Measurements from ENCODE around the gene OR5AL1. TPM values are rescaled to one million over a fixed set of nuclear protein-coding genes. Genes with fewer than 3 reads are reported as not detected.

The OR5AL1 gene
- total and polyA plus RNA-seq, 2 experiments from 2014 or later = not detected

DNA sequence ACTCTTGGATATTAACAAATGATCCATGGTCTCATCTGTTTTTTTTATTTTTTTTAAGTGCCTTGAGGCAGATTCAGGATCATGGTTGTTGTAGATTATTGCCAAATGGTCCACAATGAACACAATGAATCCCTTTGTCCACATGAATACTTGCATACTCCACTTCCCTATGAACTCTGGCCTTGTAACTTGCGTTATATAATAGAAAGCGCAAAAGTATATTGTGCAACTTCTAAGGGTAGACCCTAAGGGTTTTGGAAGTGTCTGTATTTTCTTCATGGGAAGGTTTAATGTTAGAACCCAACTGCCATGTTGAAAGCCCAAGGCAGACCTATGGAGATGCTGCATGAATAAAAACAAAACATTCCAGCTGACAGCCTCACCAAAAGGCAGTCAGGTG is 8.1 kb upstream of the OR5AL1 start:
- no peak for DNase-seq (ENCODE audit: low read depth in 1 of 2, low spot score in 1 of 2)
- Histone ChIP-seq H3K4me1 (ENCODE audit: low read depth) (no peaks in the 10 kb centered on the region), H3K27me3 (no peaks in the 10 kb centered on the region), H3K4me3 (no peak overlapping the region), H3K27ac (no peak overlapping the region), H3K9me3 (ENCODE audit: low read depth) (no peaks in the 10 kb centered on the region), H3K36me3 (no peaks in the 10 kb centered on the region)
- TF ChIP-seq, protein P1, sequence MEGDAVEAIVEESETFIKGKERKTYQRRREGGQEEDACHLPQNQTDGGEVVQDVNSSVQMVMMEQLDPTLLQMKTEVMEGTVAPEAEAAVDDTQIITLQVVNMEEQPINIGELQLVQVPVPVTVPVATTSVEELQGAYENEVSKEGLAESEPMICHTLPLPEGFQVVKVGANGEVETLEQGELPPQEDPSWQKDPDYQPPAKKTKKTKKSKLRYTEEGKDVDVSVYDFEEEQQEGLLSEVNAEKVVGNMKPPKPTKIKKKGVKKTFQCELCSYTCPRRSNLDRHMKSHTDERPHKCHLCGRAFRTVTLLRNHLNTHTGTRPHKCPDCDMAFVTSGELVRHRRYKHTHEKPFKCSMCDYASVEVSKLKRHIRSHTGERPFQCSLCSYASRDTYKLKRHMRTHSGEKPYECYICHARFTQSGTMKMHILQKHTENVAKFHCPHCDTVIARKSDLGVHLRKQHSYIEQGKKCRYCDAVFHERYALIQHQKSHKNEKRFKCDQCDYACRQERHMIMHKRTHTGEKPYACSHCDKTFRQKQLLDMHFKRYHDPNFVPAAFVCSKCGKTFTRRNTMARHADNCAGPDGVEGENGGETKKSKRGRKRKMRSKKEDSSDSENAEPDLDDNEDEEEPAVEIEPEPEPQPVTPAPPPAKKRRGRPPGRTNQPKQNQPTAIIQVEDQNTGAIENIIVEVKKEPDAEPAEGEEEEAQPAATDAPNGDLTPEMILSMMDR (IDR thresholded peaks at IDR 0.05; ENCODE audit: low read depth, low read length) = no peak

DNA sequence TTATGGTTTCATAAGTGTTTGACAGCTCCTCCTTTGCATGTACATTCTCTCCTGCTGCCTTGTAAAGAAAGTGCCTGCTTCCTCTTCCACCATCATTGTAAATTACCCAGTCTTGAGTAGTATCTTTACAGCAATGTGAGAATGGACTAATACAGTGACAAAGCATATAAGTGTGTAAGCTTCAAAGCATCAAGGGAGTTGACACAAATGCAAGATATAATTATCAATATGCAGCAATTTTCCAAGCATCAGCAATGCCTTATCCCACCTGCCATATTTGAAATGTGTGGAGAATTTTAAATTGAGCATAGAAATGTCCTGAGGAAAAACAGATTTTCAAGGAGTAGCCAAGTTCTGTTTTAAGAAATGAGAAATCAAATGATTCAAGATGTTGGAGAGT is 1.7 kb upstream of the OR5AL1 start:
- no peak for DNase-seq (ENCODE audit: low read depth in 1 of 2, low spot score in 1 of 2)
- Histone ChIP-seq H3K36me3 (no peaks in the 10 kb centered on the region), H3K27ac (no peak overlapping the region), H3K27me3 (no peaks in the 10 kb centered on the region), H3K4me3 (no peak overlapping the region), H3K9me3 (ENCODE audit: low read depth) (no peaks in the 10 kb centered on the region), H3K4me1 (ENCODE audit: low read depth) (no peaks in the 10 kb centered on the region)
- TF ChIP-seq, protein P1 (IDR thresholded peaks at IDR 0.05; ENCODE audit: low read depth, low read length) = no peak

DNA sequence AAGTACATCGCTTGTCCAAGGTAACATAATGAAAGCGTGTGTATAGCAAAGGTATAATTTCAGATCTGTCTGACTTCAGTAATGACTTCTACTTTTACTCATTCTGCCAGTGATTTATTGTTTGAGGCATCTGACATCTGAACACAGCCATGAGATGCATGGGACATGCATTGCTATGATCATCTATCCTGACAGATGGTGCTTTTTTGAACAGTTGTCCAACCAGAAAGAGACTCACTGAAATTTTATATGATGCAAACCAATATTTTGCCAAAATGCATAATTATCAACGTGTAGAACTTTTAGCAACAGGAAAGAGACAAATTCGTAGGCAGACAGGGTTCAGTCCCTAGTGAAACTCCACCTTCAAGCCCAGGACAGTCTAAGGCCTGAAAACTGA is 41.0 kb downstream of the OR5AL1 start:
- Histone ChIP-seq H3K27me3 (no peaks in the 10 kb centered on the region), H3K27ac (no peak overlapping the region), H3K36me3 (no peaks in the 10 kb centered on the region), H3K4me1 (ENCODE audit: low read depth) (no peaks in the 10 kb centered on the region), H3K4me3 (no peak overlapping the region), H3K9me3 (ENCODE audit: low read depth) (no peaks in the 10 kb centered on the region)
- TF ChIP-seq, protein P1 (IDR thresholded peaks at IDR 0.05; ENCODE audit: low read depth, low read length) = no peak
- DNase-seq (ENCODE audit: low read depth in 1 of 2, low spot score in 1 of 2) = no peak

DNA sequence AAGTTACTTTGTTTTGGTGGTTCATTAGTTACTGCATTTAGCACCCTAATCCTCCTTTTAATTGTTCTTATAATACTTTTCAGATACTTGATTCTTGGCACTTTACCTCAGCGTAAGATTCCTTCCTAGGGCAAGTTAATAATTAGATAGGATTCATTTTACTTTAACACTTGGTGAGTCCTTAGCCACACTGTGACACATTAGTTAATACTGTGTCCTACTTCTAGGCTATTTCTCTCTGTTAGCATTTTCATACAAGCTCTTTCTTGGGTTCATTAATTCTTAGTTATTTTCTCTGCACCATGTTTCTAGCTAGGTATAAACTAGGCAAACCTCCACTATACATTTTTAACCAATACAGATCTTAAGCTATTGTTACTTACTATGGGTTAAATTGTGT is 44.6 kb downstream of the OR5AL1 start:
- H3K4me1 ChIP-seq (ENCODE audit: low read depth) = no peaks in the 10 kb centered on the region
- TF ChIP-seq, protein P1 (IDR thresholded peaks at IDR 0.05; ENCODE audit: low read depth, low read length) = no peak
- H3K27ac ChIP-seq = no peak overlapping the region
- no peaks in the 10 kb centered on the region for H3K36me3 ChIP-seq
- H3K9me3 ChIP-seq (ENCODE audit: low read depth) = no peaks in the 10 kb centered on the region
- H3K27me3 ChIP-seq = no peaks in the 10 kb centered on the region
- DNase-seq (ENCODE audit: low read depth in 1 of 2, low spot score in 1 of 2) = no peak
- H3K4me3 ChIP-seq = no peak overlapping the region

Other genes with a start within 250 kb of the OR5AL1 start
- not detected in 2 replicates for gene OR5J2, start 236.1 kb upstream of the OR5AL1 start, total RNA-seq
- gene OR5J2, start 236.1 kb upstream of the OR5AL1 start, polyA plus RNA-seq = not detected in 2 replicates
- not detected in 2 replicates for gene OR5T2, start 178.4 kb upstream of the OR5AL1 start, total RNA-seq
- not detected in 2 replicates for gene OR5T2, start 178.4 kb upstream of the OR5AL1 start, polyA plus RNA-seq
- gene OR5T3, start 160.4 kb upstream of the OR5AL1 start, total RNA-seq = not detected in 2 replicates
- not detected in 2 replicates for gene OR5T3, start 160.4 kb upstream of the OR5AL1 start, polyA plus RNA-seq
- not detected in 2 replicates for gene OR5T1, start 138.5 kb upstream of the OR5AL1 start, total RNA-seq
- not detected in 2 replicates for gene OR5T1, start 138.5 kb upstream of the OR5AL1 start, polyA plus RNA-seq
- gene OR8H1, start 120.4 kb upstream of the OR5AL1 start, total RNA-seq = not detected in 2 replicates
- not detected in 2 replicates for gene OR8H1, start 120.4 kb upstream of the OR5AL1 start, polyA plus RNA-seq
- not detected in 2 replicates for gene OR8K3, start 97.6 kb upstream of the OR5AL1 start, total RNA-seq
- gene OR8K3, start 97.6 kb upstream of the OR5AL1 start, polyA plus RNA-seq = not detected in 2 replicates
- gene OR8K1, start 66.7 kb upstream of the OR5AL1 start, total RNA-seq = not detected in 2 replicates
- not detected in 2 replicates for gene OR8K1, start 66.7 kb upstream of the OR5AL1 start, polyA plus RNA-seq
- not detected in 2 replicates for gene OR8J1, start 58.4 kb upstream of the OR5AL1 start, total RNA-seq
- gene OR8J1, start 58.4 kb upstream of the OR5AL1 start, polyA plus RNA-seq = not detected in 2 replicates
- gene OR8U1, start 37.1 kb upstream of the OR5AL1 start, total RNA-seq = not detected in 2 replicates
- not detected in 2 replicates for gene OR8U1, start 37.1 kb upstream of the OR5AL1 start, polyA plus RNA-seq
- gene OR5M3, start 60.7 kb downstream of the OR5AL1 start, total RNA-seq = not detected in 2 replicates
- not detected in 2 replicates for gene OR5M3, start 60.7 kb downstream of the OR5AL1 start, polyA plus RNA-seq
- not detected in 2 replicates for gene OR5M8, start 78.7 kb downstream of the OR5AL1 start, total RNA-seq
- not detected in 2 replicates for gene OR5M8, start 78.7 kb downstream of the OR5AL1 start, polyA plus RNA-seq
- gene OR5M11, start 130.6 kb downstream of the OR5AL1 start, total RNA-seq = not detected in 2 replicates
- gene OR5M11, start 130.6 kb downstream of the OR5AL1 start, polyA plus RNA-seq = not detected in 2 replicates
- gene OR5M10, start 165.0 kb downstream of the OR5AL1 start, total RNA-seq = not detected in 2 replicates
- not detected in 2 replicates for gene OR5M10, start 165.0 kb downstream of the OR5AL1 start, polyA plus RNA-seq
- not detected in 2 replicates for gene OR5M1, start 202.2 kb downstream of the OR5AL1 start, total RNA-seq
- gene OR5M1, start 202.2 kb downstream of the OR5AL1 start, polyA plus RNA-seq = not detected in 2 replicates
- gene OR5AP2, start 229.7 kb downstream of the OR5AL1 start, total RNA-seq = not detected in 2 replicates
- not detected in 2 replicates for gene OR5AP2, start 229.7 kb downstream of the OR5AL1 start, polyA plus RNA-seq

All from cardiac muscle cell (in vitro differentiated cells and primary cell).